Ovary (tissue), 9 donors: ENCODE measurements around the gene LAMP5. TPM values are rescaled to one million over a fixed set of nuclear protein-coding genes. Genes with fewer than 3 reads are reported as not detected.

Source experiments
- DNase-seq, 5 donors: peaks; one replicate each; pipeline ENCODE4 v3.0.0-alpha.2; 2019 to 2020
- H3K27ac ChIP-seq, 2 donors: fragments of 200-600 bp; one replicate each; pipeline versions ENCODE4 v1.5.1 to v1.8.0; 2019 to 2022
- H3K27me3 ChIP-seq: fragments of 200-600 bp; one replicate; pipeline ENCODE4 v1.8.0; 2022
- H3K36me3 ChIP-seq: fragments of 200-600 bp; sonication (generic); one replicate; pipeline ENCODE4 v1.5.1; 2019
- H3K4me1 ChIP-seq: one replicate; pipeline ENCODE4 v1.8.1; 2013; ENCODE audit warnings: mild to moderate bottlenecking, moderate library complexity; ENCODE audit not compliant: insufficient read depth
- H3K4me3 ChIP-seq: fragments of 200-600 bp; sonication (generic); one replicate; pipeline ENCODE4 v1.5.1; 2017
- H3K9me3 ChIP-seq, 2 donors: fragments of 200-600 bp in 1 of 2; sonication (generic) in 1 of 2; one replicate each; pipeline versions ENCODE4 v1.5.1 to v1.8.1; 2013 to 2019; ENCODE audit warnings: mild to moderate bottlenecking in 1 of 2, moderate library complexity in 1 of 2
- EP300 ChIP-seq: sonication (generic); formaldehyde crosslinking; IDR thresholded peaks from one replicate; pipeline ENCODE4 v1.6.1; 2017; ENCODE audit warnings: antibody characterized with exemption
- POLR2A ChIP-seq: fragments of 450-650 bp; IDR thresholded peaks from one replicate; pipeline ENCODE4 v1.6.1; 2017; ENCODE audit warnings: antibody characterized with exemption, mild to moderate bottlenecking, moderate library complexity
- WGBS, 3 donors: extraction: QIAGEN DNeasy Blood & Tissue Kit in 1 of 3; methylation state at CpG; one replicate each; pipeline versions ENCODE4 v1.1.5 to v1.1.7; 2013 to 2017; 5-methylcytosine and 5-hydroxymethylcytosine counted together
- intact Hi-C, 4 donors: fragments of 100-400 bp; cut with DNase I; formaldehyde crosslinking; loops; one replicate each; pipeline versions ENCODE4 v1.11.0 to v1.15.1; 2022 to 2023
- polyA plus RNA-seq, 2 donors: library from polyadenylated mRNA; stranded (reverse); fragments of 200-250 nt in 1 of 2; fragments of 350-450 nt in 1 of 2; fragmentation: Illumina TruSeq in 1 of 2; extraction: RNeasy Lipid Tissue Mini Kit (QIAGEN cat#74804) in 1 of 2; gene quantifications; one replicate each; pipeline ENCODE4 v1.2.3, GENCODE V29; 2013 to 2014
- total RNA-seq, 7 donors: library from RNA; depleted of rRNA in 2 of 7; stranded (reverse); fragments of >200 nt in 2 of 7; fragmentation: NEBNext Ultra II Directional in 3 of 7; extraction: Animal tissue kit (Norgen Biotek cat#: 25700) in 3 of 7; gene quantifications; one replicate each; pipeline versions ENCODE4 v1.1.0 to v1.2.4, GENCODE V29; 2016 to 2023
- TF ChIP-seq, protein P1 (sequence below), 3 donors: fragments of 450-650 bp in 2 of 3; fragments of 200-600 bp in 1 of 3; IDR thresholded peaks; one replicate each; pipeline versions ENCODE4 v1.5.1 to v1.8.0; 2016 to 2022; ENCODE audit warnings: antibody characterized with exemption in 3 of 3, mild to moderate bottlenecking in 1 of 3
- donor health status: DM: no; HTN: no; CAD: no; lungs with moderate emphysema.
- donor health status: DM: no; HTN: no; CAD: no.
- donor health status: Bipolar disorder and iron deficiency.
- donor health status: DM: yes; HTN: yes; CAD: no.
- donor health status: DM: no; HTN: no; CAD: no.
- donor health status: DM: yes; HTN: yes; CAD: no.

The LAMP5 gene
- total and polyA plus RNA-seq, 9 donors = 0.91 to 39.5 (median 5.2) TPM

GRCh38 chr20:9551808-9552550, 37.6 kb downstream of the LAMP5 start:
- Histone ChIP-seq H3K4me1 (no peaks in the 10 kb centered on the region), H3K27ac (no peak overlapping the region), H3K4me3 (no peak overlapping the region), H3K9me3 (no peaks in the 10 kb centered on the region), H3K27me3 (no peaks in the 10 kb centered on the region), H3K36me3 (no peaks in the 10 kb centered on the region)
- DNase-seq = no peak
- TF ChIP-seq POLR2A = no peak
- TF ChIP-seq EP300 = no peak
- TF ChIP-seq, protein P1, sequence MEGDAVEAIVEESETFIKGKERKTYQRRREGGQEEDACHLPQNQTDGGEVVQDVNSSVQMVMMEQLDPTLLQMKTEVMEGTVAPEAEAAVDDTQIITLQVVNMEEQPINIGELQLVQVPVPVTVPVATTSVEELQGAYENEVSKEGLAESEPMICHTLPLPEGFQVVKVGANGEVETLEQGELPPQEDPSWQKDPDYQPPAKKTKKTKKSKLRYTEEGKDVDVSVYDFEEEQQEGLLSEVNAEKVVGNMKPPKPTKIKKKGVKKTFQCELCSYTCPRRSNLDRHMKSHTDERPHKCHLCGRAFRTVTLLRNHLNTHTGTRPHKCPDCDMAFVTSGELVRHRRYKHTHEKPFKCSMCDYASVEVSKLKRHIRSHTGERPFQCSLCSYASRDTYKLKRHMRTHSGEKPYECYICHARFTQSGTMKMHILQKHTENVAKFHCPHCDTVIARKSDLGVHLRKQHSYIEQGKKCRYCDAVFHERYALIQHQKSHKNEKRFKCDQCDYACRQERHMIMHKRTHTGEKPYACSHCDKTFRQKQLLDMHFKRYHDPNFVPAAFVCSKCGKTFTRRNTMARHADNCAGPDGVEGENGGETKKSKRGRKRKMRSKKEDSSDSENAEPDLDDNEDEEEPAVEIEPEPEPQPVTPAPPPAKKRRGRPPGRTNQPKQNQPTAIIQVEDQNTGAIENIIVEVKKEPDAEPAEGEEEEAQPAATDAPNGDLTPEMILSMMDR (IDR thresholded peaks at IDR 0.05) = no peak
- intact Hi-C loops = no loop called here
- WGBS, 3 donors = 73 to 80% (median 76%) methylated on average over 4 of the region's 4 CpGs

- Histone ChIP-seq H3K4me3 (no peak overlapping the region), H3K36me3 (no peaks in the 10 kb centered on the region), H3K4me1 (no peaks in the 10 kb centered on the region), H3K27ac (no peak overlapping the region), H3K9me3 (no peaks in the 10 kb centered on the region), H3K27me3 (no peaks in the 10 kb centered on the region)
- DNase-seq = no peak
- 87 to 92% (median 89%) methylated on average over 2 of the region's 2 CpGs for WGBS, 3 donors
- intact Hi-C loops = no loop called here
- TF ChIP-seq EP300 = no peak
Observed at GRCh38 chr20:9555781-9556180, 41.4 kb downstream of the LAMP5 start.

GRCh38 chr20:9557411-9557810, 43.0 kb downstream of the LAMP5 start:
- DNase-seq = no peak
- no peaks in the 10 kb centered on the region for H3K4me1 ChIP-seq
- H3K27me3 ChIP-seq = no peaks in the 10 kb centered on the region
- H3K27ac ChIP-seq = no peak overlapping the region
- no peaks in the 10 kb centered on the region for H3K36me3 ChIP-seq
- H3K9me3 ChIP-seq = no peaks in the 10 kb centered on the region
- H3K4me3 ChIP-seq = no peak overlapping the region
- TF ChIP-seq, protein P1 (IDR thresholded peaks at IDR 0.05) = no peak
- TF ChIP-seq EP300 = no peak
- TF ChIP-seq POLR2A = no peak
- intact Hi-C loops = no loop called here
- WGBS, 3 donors = 92 to 96% (median 93%) methylated on average over 4 of the region's 4 CpGs

GRCh38 chr20:9565910-9566550, 51.6 kb downstream of the LAMP5 start:
- TF ChIP-seq EP300 = no peak
- no peak for TF ChIP-seq POLR2A
- TF ChIP-seq, protein P1 (IDR thresholded peaks at IDR 0.05) = no peak
- DNase-seq = no peak
- Histone ChIP-seq H3K27ac (no peak overlapping the region), H3K4me1 (no peaks in the 10 kb centered on the region), H3K36me3 (no peaks in the 10 kb centered on the region), H3K9me3 (no peaks in the 10 kb centered on the region), H3K27me3 (no peaks in the 10 kb centered on the region), H3K4me3 (no peak overlapping the region)
- intact Hi-C loops = no loop called here
- 90 to 92% (median 91%) methylated on average over 20 of the region's 20 CpGs for WGBS, 3 donors

DNA sequence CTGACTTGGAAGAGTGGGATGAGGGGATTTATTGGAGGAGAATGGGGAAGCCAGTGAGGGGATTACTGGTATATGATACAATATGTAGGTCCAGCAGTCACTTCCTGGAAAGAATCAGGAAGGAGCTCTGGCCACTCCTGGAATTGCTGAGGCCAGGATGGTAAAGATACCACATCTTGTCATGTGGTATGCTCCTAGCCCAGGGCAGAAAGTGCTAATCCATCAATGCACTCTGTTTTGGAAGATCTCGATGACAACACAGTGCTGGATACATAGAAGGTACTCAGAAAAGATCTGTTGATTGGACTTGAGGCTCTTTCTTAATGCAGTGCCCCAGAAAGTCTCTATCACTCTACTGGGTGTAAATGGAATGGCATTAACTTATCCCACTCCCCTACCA, 52.6 kb downstream of the LAMP5 start:
- 83 to 88% (median 88%) methylated on average over 1 of the region's 1 CpG for WGBS, 3 donors
- no peaks in the 10 kb centered on the region for H3K9me3 ChIP-seq
- no peaks in the 10 kb centered on the region for H3K27me3 ChIP-seq
- DNase-seq = no peak
- H3K4me1 ChIP-seq = no peaks in the 10 kb centered on the region
- TF ChIP-seq, protein P1 (IDR thresholded peaks at IDR 0.05) = no peak
- TF ChIP-seq EP300 (no peak), POLR2A (no peak)
- no peak overlapping the region for H3K4me3 ChIP-seq
- H3K36me3 ChIP-seq = no peaks in the 10 kb centered on the region
- H3K27ac ChIP-seq = no peak overlapping the region
- intact Hi-C loops = no loop called here
